ENCODE measurements around the gene TRIM14.
"Not testable (repeated sequence)": the region's sequence is repeated elsewhere in the genome, so short reads cannot be mapped to it uniquely, and the experiment has no call there.

The TRIM14 gene

GRCh38 chr9:98142182-98142907 is 23.3 kb upstream of the TRIM14 start:
- DNase-seq (ENCODE audit: low read depth in 2 of 2): no peak

GRCh38 chr9:98140503-98140902 is 21.5 kb upstream of the TRIM14 start:
- DNase-seq (ENCODE audit: low read depth in 2 of 2): no peak

DNA sequence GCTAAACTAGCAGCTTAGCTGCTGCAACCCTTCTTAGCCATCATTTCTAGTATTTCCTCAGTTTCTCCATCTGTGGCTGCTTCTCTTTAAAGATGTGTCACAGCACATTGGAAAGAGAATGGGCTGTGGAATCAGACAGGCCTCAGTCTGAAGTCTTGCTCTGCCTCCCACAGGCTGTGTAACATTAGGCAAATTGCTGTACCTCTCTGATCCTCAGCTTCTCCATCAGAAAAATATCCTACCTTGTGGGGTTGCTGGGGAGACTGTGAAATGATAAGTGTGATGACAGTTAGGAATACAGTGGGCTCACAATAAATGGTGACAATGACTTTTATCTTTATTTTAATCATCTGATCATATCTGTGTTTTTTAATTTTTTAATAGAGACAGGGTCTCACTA is 17.5 kb upstream of the TRIM14 start:
- DNase-seq (ENCODE audit: low read depth in 2 of 2): no peak

- no peak for DNase-seq (ENCODE audit: low read depth in 2 of 2)
These were observed 16.9 kb upstream of the TRIM14 start for GRCh38 chr9:98135938-98136337.

DNA sequence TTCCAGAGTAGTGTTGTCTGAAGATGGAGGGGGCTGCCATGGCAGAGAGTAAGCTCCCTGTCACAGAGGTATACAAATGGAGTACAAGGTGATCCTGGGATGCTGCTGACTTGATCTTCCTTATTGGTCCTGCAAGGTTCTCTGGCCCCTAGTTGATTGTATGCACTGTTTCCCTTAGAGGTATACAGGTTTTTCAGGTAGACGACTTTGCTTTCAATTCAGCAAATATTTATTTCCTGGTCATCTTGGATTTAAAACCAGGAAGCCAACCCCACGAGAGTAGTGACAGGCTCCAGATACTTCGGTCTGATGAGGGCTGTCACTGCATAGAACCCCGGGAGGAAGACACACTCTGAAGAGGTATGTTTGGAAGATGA is 16.5 kb upstream of the TRIM14 start:
- DNase-seq (ENCODE audit: low read depth in 2 of 2): no peak

- DNase-seq (ENCODE audit: low read depth in 2 of 2): no peak
These were observed 15.9 kb upstream of the TRIM14 start for GRCh38 chr9:98134702-98135557.

- DNase-seq (ENCODE audit: low read depth in 2 of 2): no peak
These were observed 14.0 kb upstream of the TRIM14 start for GRCh38 chr9:98132806-98133631.

GRCh38 chr9:98132158-98132557 is 13.1 kb upstream of the TRIM14 start:
- no peak for DNase-seq (ENCODE audit: low read depth in 2 of 2)

DNA sequence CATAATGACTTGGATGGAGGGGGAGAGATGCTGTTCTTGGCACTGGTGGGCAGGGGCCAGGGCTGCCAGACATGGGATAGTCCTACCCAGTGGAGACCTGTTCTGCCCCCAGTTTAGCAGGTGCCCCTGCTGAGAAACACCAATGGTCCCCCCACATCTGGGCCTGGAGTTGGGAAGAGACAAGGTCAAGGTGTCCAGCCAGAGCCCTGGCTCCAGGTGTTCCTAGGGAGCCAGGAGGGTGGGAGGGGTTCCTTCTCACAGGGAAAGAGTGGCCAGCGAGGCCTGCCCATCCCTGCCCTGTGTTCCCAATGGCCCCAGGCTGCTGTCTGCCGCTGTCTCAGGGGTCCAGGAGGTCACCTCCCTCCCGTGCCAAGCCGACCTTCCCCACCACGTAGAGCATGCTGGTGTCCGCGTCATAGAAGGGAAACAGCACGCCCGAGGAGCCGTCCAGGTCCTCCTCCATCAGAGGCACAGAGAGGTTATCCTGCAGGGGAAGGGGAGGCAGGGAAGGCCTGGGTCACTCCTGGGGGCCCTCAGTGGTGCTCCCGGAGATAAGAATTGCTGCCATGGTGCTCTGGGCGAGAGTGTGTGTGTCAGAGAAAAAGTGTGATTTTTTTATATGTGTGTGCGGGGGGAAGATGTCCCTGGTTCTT is 11.7 kb upstream of the TRIM14 start:
- DNase-seq (ENCODE audit: low read depth in 2 of 2): no peak

GRCh38 chr9:98130060-98130459 is 11.0 kb upstream of the TRIM14 start:
- DNase-seq (ENCODE audit: low read depth in 2 of 2): not testable (repeated sequence)

DNA sequence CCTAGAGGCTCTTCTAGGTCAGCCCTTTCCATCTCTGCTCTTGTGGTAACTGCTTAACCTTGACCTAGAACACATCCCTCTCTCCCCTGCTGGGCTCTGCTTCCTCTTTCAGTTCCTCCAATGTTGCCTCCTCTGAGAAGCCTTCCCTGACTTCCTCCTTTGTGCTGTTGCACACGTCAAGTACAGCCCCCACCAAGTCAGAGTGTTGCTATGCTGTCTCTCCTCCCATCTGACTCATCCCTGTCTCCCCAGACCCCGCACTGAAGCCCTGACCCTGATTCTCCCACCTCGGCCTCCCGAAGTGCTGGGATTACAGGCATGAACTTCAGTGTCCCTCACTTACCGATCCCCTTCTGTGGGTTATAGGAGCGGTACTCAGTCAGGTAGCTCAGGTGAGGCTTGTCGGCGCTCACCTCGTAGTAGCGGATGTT is 10.4 kb upstream of the TRIM14 start:
- no peak for DNase-seq (ENCODE audit: low read depth in 2 of 2)

DNA sequence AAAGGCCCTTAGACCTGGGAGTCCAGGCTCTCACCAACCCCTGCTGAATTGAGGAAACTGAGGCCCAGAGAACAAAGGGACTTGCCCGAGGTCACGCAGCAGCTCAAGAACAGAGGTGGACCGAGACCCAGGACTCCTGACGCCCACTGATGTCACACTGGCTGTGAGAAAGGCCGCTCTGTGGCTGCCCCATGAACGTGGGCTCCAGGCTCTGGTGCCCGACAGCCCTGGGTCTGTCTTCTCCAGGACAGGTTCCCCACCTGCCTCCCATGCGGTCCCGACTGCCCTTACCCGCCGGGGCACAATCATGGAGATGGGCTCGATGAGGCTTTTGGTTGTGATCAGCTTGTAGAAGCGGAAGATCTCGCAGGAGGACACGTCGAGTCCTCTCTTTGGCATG is 9.3 kb upstream of the TRIM14 start:
- no peak for DNase-seq (ENCODE audit: low read depth in 2 of 2)

GRCh38 chr9:98127226-98127625 is 8.2 kb upstream of the TRIM14 start:
- DNase-seq (ENCODE audit: low read depth in 2 of 2): no peak

DNA sequence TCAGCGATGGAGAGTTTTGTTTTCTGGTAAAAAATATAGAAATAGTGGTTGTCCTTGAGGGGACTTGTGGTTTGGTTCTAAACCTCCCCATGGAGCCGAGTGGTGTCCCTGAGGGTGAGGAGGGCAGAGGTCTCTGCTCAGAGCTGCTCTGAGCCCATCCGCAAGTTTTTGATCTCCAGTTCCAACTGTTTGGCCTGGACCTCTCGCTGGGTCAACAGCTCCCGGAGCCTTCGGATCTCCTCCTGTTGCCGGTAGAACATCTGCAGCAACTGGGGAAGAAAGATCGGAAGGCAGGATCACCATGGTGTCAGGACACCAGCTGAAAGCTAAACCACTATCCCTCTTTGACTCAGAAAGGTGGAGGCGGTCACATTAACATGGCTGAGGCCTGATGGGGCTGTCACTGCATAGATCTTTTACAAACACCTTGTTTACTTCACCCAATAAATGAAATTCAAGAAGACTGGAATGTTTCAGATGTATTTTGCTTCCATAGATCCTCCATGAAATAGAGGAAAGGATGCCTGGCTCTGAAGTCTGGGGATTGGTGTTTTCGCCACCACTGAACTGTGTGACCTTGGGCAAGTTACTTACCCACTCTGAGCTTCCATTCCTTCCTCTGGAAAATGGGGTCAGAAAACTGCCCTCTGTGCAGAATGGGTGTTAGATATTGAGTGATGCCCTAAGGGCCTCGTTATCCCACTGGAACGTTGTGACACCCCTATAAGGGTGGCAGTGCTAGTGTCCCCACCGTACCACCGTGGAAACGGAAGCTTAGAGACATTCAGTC is 5.8 kb upstream of the TRIM14 start:
- no peak for DNase-seq (ENCODE audit: low read depth in 2 of 2)

DNA sequence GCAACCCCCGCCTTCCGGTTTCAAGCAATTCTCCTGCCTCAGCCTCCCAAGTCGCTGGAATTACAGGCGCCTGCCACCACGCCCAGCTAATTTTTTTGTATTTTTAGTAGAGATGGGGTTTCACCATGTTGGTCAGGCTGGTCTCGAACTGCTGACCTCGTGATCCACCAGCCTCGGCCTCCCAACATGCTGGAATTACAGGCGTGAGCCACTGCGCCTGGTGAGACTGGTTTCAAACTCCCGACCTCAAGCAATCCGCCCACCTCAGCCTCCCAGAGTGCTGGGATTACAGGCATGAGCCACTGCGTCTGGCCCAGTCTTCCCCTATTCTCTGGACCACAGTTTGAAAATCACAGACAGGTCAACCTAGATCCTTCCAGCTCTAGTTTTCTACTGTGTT is 5.1 kb upstream of the TRIM14 start:
- DNase-seq (ENCODE audit: low read depth in 2 of 2): not testable (repeated sequence)

- DNase-seq (ENCODE audit: low read depth in 2 of 2): no peak
These were observed 2.0 kb upstream of the TRIM14 start for GRCh38 chr9:98121058-98121457.

- no peak for DNase-seq (ENCODE audit: low read depth in 2 of 2)
These were observed 1.5 kb upstream of the TRIM14 start for GRCh38 chr9:98120476-98120875.

DNA sequence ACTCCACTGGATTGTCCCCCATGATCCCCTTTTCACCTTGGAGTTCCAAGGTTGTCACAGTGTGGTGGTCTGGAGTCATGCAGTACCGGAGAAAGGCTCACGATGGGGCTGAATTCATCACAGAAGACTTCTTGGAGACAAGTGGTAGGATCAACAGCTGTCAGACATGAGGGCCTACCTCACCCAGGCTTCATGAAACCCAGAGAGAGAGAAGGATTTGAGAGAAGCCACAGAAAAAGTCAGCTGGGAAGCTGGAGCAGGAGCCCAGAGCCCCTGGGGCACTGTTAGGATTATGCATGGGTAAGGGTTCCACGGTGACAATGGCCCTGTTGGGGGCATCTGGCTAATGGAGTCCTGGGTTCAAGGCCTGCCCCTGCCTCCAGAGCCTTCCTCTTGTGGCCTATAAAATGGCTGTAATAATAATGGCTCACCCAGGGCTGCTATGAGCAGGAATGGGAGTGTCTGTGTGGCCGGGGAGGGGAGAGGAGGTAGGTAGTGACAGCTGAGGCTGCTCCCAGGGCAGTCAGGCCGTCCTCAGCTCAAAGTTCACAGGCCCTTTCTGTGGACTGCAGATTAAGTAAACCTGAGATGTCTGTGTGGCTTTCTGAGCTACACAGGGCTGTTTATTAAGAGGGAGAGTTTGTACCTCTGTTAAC is 910 bp downstream of the TRIM14 start:
- peak in 1 of 2 donors; percentile 28 for DNase-seq (ENCODE audit: low read depth in 2 of 2)

GRCh38 chr9:98117097-98117496 is 1.9 kb downstream of the TRIM14 start:
- DNase-seq (ENCODE audit: low read depth in 2 of 2): not testable (repeated sequence)

- DNase-seq (ENCODE audit: low read depth in 2 of 2): no peak
These were observed 10.0 kb downstream of the TRIM14 start for GRCh38 chr9:98109052-98109451.

Measured in stimulated activated CD8-positive, alpha-beta memory T cell treated with anti-CD3 and anti-CD28 coated beads, Interleukin-15, amount 100 ng/mL, for 4 hours (primary cell).